Natural killer cell (primary cell): ENCODE data around the gene CETN2. TPM values are rescaled to one million over a fixed set of nuclear protein-coding genes. Genes with fewer than 3 reads are reported as not detected.
A peak's percentile ranks its signal among the peaks of the same experiment; 100 is the strongest.

ENCODE experiments used
- ATAC-seq, 3 donors: fragments of 150-1000 bp in 2 of 3; fragments of 200-7000 bp in 1 of 3; cut with Tn5 transposase; 1 replicate in 1 of 3; 2 replicates in 2 of 3; pipeline ENCODE4 v1.10.0; 2021; ENCODE audit warnings: mild to moderate bottlenecking in 2 of 3, moderate library complexity in 2 of 3
- DNase-seq, 2 donors: peaks; one replicate each; pipeline versions ENCODE4 v3.0.0 to v3.0.0-alpha.2; 2013 to 2021; ENCODE audit warnings: mixed read lengths in 1 of 2
- H3K27ac ChIP-seq: one replicate; pipeline ENCODE4 v1.5.1; 2013; ENCODE audit warnings: mild to moderate bottlenecking, low read length
- H3K27me3 ChIP-seq: one replicate; pipeline ENCODE4 v1.6.1; 2013; ENCODE audit warnings: low read length; ENCODE audit not compliant: control insufficient read depth, insufficient read depth
- H3K36me3 ChIP-seq: one replicate; pipeline ENCODE4 v1.6.1; 2013; ENCODE audit warnings: low read length; ENCODE audit not compliant: control insufficient read depth, insufficient read depth
- H3K4me1 ChIP-seq: one replicate; pipeline ENCODE4 v1.6.1; 2013; ENCODE audit warnings: low read length; ENCODE audit not compliant: control insufficient read depth, insufficient read depth
- H3K4me3 ChIP-seq: one replicate; pipeline ENCODE4 v1.5.1; 2013; ENCODE audit warnings: low read length
- H3K9me3 ChIP-seq: one replicate; pipeline ENCODE4 v1.6.1; 2013; ENCODE audit warnings: low read length; ENCODE audit not compliant: control insufficient read depth, insufficient read depth
- H3K27ac Mint-ChIP-seq, 2 donors: one replicate each; pipeline ENCODE4 v1.8.0; 2022; ENCODE audit warnings: mild to moderate bottlenecking in 2 of 2, mixed read lengths in 2 of 2, moderate library complexity in 1 of 2
- H3K27me3 Mint-ChIP-seq, 2 donors: one replicate each; pipeline ENCODE4 v1.8.0; 2022; ENCODE audit warnings: low read depth in 2 of 2, mixed read lengths in 2 of 2
- H3K36me3 Mint-ChIP-seq: one replicate; pipeline ENCODE4 v1.8.0; 2022; ENCODE audit warnings: mixed read lengths
- H3K4me1 Mint-ChIP-seq, 2 donors: one replicate each; pipeline ENCODE4 v1.8.0; 2022; ENCODE audit warnings: mixed read lengths in 2 of 2
- H3K4me3 Mint-ChIP-seq: one replicate; pipeline ENCODE4 v1.8.0; 2022; ENCODE audit warnings: mild to moderate bottlenecking, moderate library complexity, mixed read lengths
- H3K9me3 Mint-ChIP-seq, 2 donors: one replicate each; pipeline ENCODE4 v1.8.0; 2022; ENCODE audit warnings: mixed read lengths in 2 of 2
- CTCF ChIP-seq: fragments of 200-600 bp; IDR thresholded peaks from one replicate; pipeline ENCODE4 v1.8.0; 2022; ENCODE audit warnings: antibody characterized with exemption
- WGBS: methylation state at CpG from one replicate; pipeline ENCODE4 v1.1.7; 2013; ENCODE audit warnings: missing lambda C conversion rate; ENCODE audit not compliant: insufficient coverage; 5-methylcytosine and 5-hydroxymethylcytosine counted together
- intact Hi-C: fragments of 100-400 bp; cut with micrococcal nuclease; formaldehyde crosslinking; loops from one replicate; pipeline ENCODE4 v1.14.2; 2022
- total RNA-seq, 4 donors: library from RNA; stranded (reverse); fragments of 120-200 nt in 1 of 4; gene quantifications; one replicate each; pipeline versions ENCODE4 v1.2.3 to v1.2.4, GENCODE V29; 2013 to 2022

The CETN2 gene
- total RNA-seq, 3 donors from 2014 or later (not counting 1 experiment from before 2014, with no cell fraction given): 8.3 to 11.0 (median 9.8) TPM

- Mint-ChIP-seq H3K27me3 (no peaks in the 10 kb centered on the region), H3K27ac (peak overlapping the region; percentile 51 to 57), H3K36me3 (no peaks in the 10 kb centered on the region), H3K9me3 (no peaks in the 10 kb centered on the region), H3K4me3 (peak overlapping the region; percentile 55), H3K4me1 (peaks cover 0 to 43% of the 10 kb centered on the region in 2 donors)
- intact Hi-C loops: no loop called here
- WGBS: 91% methylated on average over 4 of the region's 4 CpGs
- DNase-seq (no peak), ATAC-seq (no peak)
- Histone ChIP-seq H3K27me3 (no peaks in the 10 kb centered on the region), H3K4me1 (peaks cover 17% of the 10 kb centered on the region), H3K27ac (no peak overlapping the region), H3K36me3 (no peaks in the 10 kb centered on the region), H3K4me3 (no peak overlapping the region), H3K9me3 (no peaks in the 10 kb centered on the region)
- TF ChIP-seq CTCF: no peak
Measured at GRCh38 chrX:152833378-152833777, 2.8 kb upstream of the CETN2 start.

- Mint-ChIP-seq H3K4me3 (peak overlapping the region; percentile 8), H3K4me1 (peaks cover 0 to 37% of the 10 kb centered on the region in 2 donors), H3K27me3 (no peaks in the 10 kb centered on the region), H3K9me3 (no peaks in the 10 kb centered on the region), H3K27ac (peak overlapping the region; percentile 51 to 91), H3K36me3 (no peaks in the 10 kb centered on the region)
- intact Hi-C loops: no loop called here
- DNase-seq (no peak), ATAC-seq (no peak)
- no peaks in the 10 kb centered on the region for H3K27me3 ChIP-seq
- peaks cover 17% of the 10 kb centered on the region for H3K4me1 ChIP-seq
- TF ChIP-seq CTCF: no peak
- 98% methylated on average over 5 of the region's 5 CpGs for WGBS
- no peaks in the 10 kb centered on the region for H3K9me3 ChIP-seq
- H3K4me3 ChIP-seq: no peak overlapping the region
- no peaks in the 10 kb centered on the region for H3K36me3 ChIP-seq
- H3K27ac ChIP-seq: no peak overlapping the region
Measured at GRCh38 chrX:152832520-152832919, 2.0 kb upstream of the CETN2 start.

- Mint-ChIP-seq H3K4me3 (peak overlapping the region; percentile 92), H3K36me3 (no peaks in the 10 kb centered on the region), H3K4me1 (peaks cover 0 to 34% of the 10 kb centered on the region in 2 donors), H3K9me3 (no peaks in the 10 kb centered on the region), H3K27ac (peak overlapping the region; percentile 80 to 91), H3K27me3 (no peaks in the 10 kb centered on the region)
- WGBS: 11% methylated on average over 7 of the region's 10 CpGs
- Histone ChIP-seq H3K27me3 (no peaks in the 10 kb centered on the region), H3K36me3 (no peaks in the 10 kb centered on the region), H3K4me3 (peak overlapping the region; percentile 71), H3K9me3 (no peaks in the 10 kb centered on the region), H3K27ac (peak overlapping the region; percentile 59), H3K4me1 (peaks cover 17% of the 10 kb centered on the region)
- TF ChIP-seq CTCF: no peak
- intact Hi-C loops: no loop called here
- ATAC-seq (no peak), DNase-seq (no peak)
Measured at GRCh38 chrX:152831391-152831790, 834 bp upstream of the CETN2 start.

DNA sequence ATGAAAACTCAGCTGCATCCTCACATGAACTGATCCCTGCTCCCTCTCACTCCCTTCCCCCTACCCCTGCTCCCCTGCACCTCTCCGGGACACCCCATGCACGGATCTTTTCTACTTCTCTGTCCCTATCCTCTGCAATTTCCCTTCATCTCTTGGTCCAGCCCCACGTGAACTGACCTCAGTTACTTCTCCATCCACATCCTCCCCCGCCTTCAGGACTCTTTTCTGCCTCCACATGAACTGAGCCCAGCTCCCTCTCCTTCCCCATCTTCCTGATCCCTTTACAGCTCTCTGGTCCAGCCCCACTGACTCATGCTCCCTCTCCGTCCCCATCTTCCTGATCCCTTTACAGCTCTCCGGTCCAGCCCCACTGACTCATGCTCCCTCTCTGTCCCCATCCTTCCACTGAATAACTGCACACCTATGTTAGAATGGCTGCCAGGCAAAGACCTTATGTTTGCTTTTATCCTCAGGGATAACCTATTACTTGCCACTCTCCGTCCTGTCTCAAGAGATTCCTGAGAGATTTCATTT is 5.6 kb downstream of the CETN2 start:
- Histone ChIP-seq H3K27me3 (no peaks in the 10 kb centered on the region), H3K9me3 (no peaks in the 10 kb centered on the region), H3K27ac (no peak overlapping the region), H3K4me1 (peaks cover under 1% of the 10 kb centered on the region), H3K36me3 (no peaks in the 10 kb centered on the region), H3K4me3 (no peak overlapping the region)
- 68% methylated on average over 6 of the region's 7 CpGs for WGBS
- intact Hi-C loops: no loop called here
- no peak for DNase-seq
- Mint-ChIP-seq H3K4me3 (no peak overlapping the region), H3K4me1 (peaks cover 0 to under 1% of the 10 kb centered on the region in 2 donors), H3K36me3 (no peaks in the 10 kb centered on the region), H3K27me3 (peaks cover 0 to 13% of the 10 kb centered on the region in 2 donors), H3K9me3 (no peaks in the 10 kb centered on the region), H3K27ac (no peak overlapping the region)
- no peak for ATAC-seq
- TF ChIP-seq CTCF: no peak
